DOHH2 (cell line): ENCODE measurements around the gene SLCO1B1.

Experiments used
- CTCF ChIP-seq: fragments of 200-600 bp; sonication (generic); IDR thresholded peaks from one replicate; pipeline ENCODE4 v1.5.1; 2014; ENCODE audit warnings: antibody characterized with exemption, mild to moderate bottlenecking, low read depth, low read length; ENCODE audit not compliant: poor library complexity, severe bottlenecking
- EZH2phosphoT487 ChIP-seq: fragments of 200-600 bp; sonication (generic); IDR thresholded peaks from 2 replicates; pipeline ENCODE4 v1.6.1; 2017; ENCODE audit warnings: borderline replicate concordance, mild to moderate bottlenecking, antibody characterized with exemption, low read length, moderate library complexity, mixed read lengths

- TF ChIP-seq CTCF, result no peak
- TF ChIP-seq EZH2phosphoT487, result no peak
Measured at GRCh38 chr12:21265932-21266331, 134.9 kb downstream of the SLCO1B1 start.
